Nephron progenitor cell (in vitro differentiated cells): Measurements from ENCODE around the gene HS3ST5.
"Not testable (repeated sequence)": the region's sequence is repeated elsewhere in the genome, so short reads cannot be mapped to it uniquely, and the experiment has no call there.

Source experiments
- DNase-seq: peaks from one replicate; pipeline ENCODE4 v3.0.0; 2021
- H3K27ac Mint-ChIP-seq: 2 replicates; pipeline ENCODE4 v1.8.0; 2021; ENCODE audit warnings: mild to moderate bottlenecking, moderate library complexity, mixed read lengths
- H3K27me3 Mint-ChIP-seq: 2 replicates; pipeline ENCODE4 v1.8.0; 2021; ENCODE audit warnings: mild to moderate bottlenecking, low read depth, mixed read lengths; ENCODE audit not compliant: poor library complexity
- H3K36me3 Mint-ChIP-seq: 2 replicates; pipeline ENCODE4 v1.8.0; 2021; ENCODE audit warnings: low read depth, mixed read lengths
- H3K4me1 Mint-ChIP-seq: 2 replicates; pipeline ENCODE4 v1.8.0; 2021; ENCODE audit warnings: mixed read lengths
- H3K4me3 Mint-ChIP-seq: 2 replicates; pipeline ENCODE4 v1.8.0; 2021; ENCODE audit warnings: mild to moderate bottlenecking, moderate library complexity, mixed read lengths
- H3K9me3 Mint-ChIP-seq: 2 replicates; pipeline ENCODE4 v1.8.0; 2021; ENCODE audit warnings: mild to moderate bottlenecking, moderate library complexity, mixed read lengths
- TF ChIP-seq, protein P1 (sequence below): fragments of 200-600 bp; sonication (generic); IDR thresholded peaks from 2 replicates; pipeline ENCODE4 v1.5.0; 2021; ENCODE audit warnings: antibody characterized with exemption

The HS3ST5 gene

DNA sequence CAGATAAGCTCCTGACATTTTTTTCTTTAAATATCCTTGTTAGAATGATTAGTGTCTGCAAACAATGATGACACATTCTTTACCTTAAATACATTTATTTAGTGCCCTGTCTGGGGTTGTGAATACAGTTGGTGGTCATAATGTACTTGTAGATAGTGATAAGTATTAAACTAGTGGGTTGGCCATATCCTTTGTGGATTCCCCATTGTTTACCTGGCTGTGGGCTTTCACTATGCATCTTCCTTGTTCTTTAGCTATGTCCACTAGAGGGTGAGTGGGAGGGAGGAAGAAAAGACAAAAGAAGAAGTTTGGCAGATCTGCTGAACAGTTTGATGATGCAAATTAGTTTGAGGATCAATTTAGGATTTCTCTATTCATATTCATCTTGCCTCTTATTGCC lies 15.7 kb downstream of the HS3ST5 start:
- TF ChIP-seq, protein P1, sequence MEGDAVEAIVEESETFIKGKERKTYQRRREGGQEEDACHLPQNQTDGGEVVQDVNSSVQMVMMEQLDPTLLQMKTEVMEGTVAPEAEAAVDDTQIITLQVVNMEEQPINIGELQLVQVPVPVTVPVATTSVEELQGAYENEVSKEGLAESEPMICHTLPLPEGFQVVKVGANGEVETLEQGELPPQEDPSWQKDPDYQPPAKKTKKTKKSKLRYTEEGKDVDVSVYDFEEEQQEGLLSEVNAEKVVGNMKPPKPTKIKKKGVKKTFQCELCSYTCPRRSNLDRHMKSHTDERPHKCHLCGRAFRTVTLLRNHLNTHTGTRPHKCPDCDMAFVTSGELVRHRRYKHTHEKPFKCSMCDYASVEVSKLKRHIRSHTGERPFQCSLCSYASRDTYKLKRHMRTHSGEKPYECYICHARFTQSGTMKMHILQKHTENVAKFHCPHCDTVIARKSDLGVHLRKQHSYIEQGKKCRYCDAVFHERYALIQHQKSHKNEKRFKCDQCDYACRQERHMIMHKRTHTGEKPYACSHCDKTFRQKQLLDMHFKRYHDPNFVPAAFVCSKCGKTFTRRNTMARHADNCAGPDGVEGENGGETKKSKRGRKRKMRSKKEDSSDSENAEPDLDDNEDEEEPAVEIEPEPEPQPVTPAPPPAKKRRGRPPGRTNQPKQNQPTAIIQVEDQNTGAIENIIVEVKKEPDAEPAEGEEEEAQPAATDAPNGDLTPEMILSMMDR = no peak
- Mint-ChIP-seq H3K27me3 (peaks cover 4% of the 10 kb centered on the region), H3K9me3 (no peaks in the 10 kb centered on the region), H3K4me3 (no peak overlapping the region), H3K4me1 (peaks cover 13% of the 10 kb centered on the region), H3K36me3 (no peaks in the 10 kb centered on the region), H3K27ac (no peak overlapping the region)
- DNase-seq = no peak

DNA sequence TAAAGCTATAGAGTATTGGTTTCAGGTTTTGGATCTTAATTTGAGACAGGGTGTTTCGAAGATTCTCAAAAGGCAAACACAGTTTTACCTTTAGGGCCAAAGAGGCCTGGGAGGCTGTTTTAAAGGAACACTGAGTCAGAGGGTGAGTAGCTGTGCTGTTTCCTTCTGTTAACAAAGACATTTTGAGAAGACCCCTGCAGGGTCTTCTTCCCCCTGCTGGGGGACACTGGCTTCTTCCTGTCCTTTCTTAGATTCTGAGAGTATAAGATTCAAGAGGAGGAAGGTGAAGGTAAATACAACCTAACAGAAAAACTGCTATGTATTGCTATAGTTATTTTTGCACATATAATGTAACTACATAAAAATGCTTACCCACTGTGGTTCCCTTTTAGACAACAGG lies 19.0 kb downstream of the HS3ST5 start:
- Mint-ChIP-seq H3K4me3 (no peak overlapping the region), H3K4me1 (peaks cover 4% of the 10 kb centered on the region), H3K27me3 (no peaks in the 10 kb centered on the region), H3K36me3 (no peaks in the 10 kb centered on the region), H3K9me3 (no peaks in the 10 kb centered on the region), H3K27ac (no peak overlapping the region)
- TF ChIP-seq, protein P1 = no peak
- no peak for DNase-seq

DNA sequence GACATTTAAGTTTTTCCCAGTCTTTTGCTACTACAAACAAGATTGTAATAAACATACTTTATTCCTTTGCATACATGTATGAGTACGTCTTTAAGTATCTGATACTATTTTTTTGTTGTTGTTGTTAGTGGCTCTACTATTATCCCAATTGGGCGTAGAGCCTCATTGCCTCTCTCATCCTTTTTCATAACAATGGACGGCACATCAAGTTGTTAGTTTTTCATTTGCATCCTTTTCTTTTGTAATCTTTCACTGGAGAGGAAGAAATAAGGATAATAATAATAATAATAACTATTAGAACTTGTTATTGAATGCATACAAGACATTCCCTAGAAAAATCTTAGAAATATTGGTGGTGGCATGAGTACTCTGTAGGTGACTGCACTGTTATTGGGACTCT lies 23.1 kb downstream of the HS3ST5 start:
- TF ChIP-seq, protein P1 = no peak
- Mint-ChIP-seq H3K4me3 (no peak overlapping the region), H3K4me1 (peaks cover 19% of the 10 kb centered on the region), H3K9me3 (no peaks in the 10 kb centered on the region), H3K27me3 (no peaks in the 10 kb centered on the region), H3K27ac (no peak overlapping the region), H3K36me3 (no peaks in the 10 kb centered on the region)
- DNase-seq = no peak

DNA sequence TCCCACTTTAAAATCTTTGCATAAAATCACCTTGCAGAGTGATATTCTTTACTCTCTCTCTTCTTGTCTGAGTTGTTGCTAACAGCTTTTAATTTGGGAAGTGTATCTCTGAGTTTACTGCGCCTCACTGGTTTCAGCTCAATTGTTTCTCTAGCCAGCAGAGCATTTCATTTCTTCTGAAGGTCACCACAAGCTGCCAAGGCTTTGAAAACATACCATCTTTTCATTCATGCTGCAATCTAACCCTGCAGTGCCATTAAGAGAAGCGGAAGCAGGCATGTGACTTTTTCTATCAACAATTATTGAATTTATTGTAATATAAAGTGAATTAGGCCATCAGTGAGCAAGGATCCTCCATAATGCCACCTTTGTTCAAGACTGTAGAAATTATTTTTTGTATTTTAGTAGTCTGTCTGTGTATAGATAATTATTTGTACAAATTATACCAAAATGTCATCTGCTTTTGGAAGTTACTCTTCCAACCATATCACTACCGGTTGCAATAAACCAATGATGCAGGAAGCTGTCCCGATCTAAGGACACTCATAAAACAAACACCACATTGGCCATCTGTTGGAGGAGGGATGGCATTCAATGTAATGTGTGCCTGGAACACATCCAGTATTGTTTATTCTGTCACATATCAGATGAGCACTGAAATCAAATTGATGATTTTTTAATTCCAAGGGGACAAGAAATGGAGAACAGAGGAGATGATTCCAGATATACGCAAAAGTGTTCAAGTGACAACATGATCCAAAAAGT lies 26.8 kb downstream of the HS3ST5 start:
- H3K4me1 Mint-ChIP-seq = peaks cover 19% of the 10 kb centered on the region
- H3K9me3 Mint-ChIP-seq = no peaks in the 10 kb centered on the region
- TF ChIP-seq, protein P1 = no peak
- no peaks in the 10 kb centered on the region for H3K27me3 Mint-ChIP-seq
- H3K36me3 Mint-ChIP-seq = no peaks in the 10 kb centered on the region
- peak overlapping the region; percentile 93 for H3K27ac Mint-ChIP-seq
- H3K4me3 Mint-ChIP-seq = peak overlapping the region; percentile 26
- no peak for DNase-seq

DNA sequence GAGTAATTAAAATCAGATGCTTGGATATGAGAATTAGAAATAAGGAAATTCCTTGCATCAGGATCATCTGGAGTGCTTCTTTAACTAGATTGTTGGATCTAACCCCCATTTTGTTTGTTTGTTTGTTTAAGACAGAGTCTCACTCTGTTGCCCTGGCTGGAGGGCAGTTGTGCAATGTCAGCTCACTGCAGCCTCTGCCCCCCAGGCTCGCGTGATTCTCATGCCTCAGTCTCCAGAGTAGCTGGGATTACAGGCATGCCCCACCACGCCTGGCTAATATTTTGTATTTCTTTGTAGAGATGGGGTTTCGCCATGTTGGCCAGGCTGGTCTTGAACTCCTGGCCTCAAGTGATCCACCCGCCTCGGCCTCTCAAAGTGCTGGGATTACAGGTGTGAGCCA lies 29.0 kb downstream of the HS3ST5 start:
- not testable (repeated sequence) for DNase-seq, H3K27me3 Mint-ChIP-seq, H3K4me3 Mint-ChIP-seq, H3K27ac Mint-ChIP-seq, H3K36me3 Mint-ChIP-seq, H3K9me3 Mint-ChIP-seq
- H3K4me1 Mint-ChIP-seq = peaks cover 19% of the 10 kb centered on the region

DNA sequence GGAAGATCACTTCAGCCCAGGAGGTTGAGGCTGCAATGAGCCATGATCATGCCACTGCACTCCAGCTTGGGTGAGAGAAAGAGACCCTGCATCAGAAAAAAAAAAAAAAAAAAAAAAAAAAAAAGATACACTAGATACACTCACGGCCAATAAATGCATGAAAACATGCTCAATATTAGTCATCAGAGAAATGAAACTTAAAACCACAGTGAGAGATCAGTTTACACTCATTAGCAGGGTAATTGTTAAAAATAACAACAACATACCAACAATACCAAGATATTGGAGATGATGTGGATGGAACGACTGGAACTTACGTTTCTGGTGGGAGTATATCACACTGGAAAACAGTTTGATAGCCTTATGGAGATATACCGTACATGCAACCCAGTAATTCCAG lies 29.9 kb downstream of the HS3ST5 start:
- Mint-ChIP-seq H3K4me3 (no peak overlapping the region), H3K36me3 (no peaks in the 10 kb centered on the region), H3K9me3 (no peaks in the 10 kb centered on the region), H3K27ac (no peak overlapping the region), H3K4me1 (peaks cover 19% of the 10 kb centered on the region), H3K27me3 (peaks cover 7% of the 10 kb centered on the region)
- DNase-seq = no peak
- TF ChIP-seq, protein P1 = no peak
